Measurements from ENCODE around the gene AMN1.
A peak's percentile ranks its signal among the peaks of the same experiment; 100 is the strongest.

AMN1 gene

DNA sequence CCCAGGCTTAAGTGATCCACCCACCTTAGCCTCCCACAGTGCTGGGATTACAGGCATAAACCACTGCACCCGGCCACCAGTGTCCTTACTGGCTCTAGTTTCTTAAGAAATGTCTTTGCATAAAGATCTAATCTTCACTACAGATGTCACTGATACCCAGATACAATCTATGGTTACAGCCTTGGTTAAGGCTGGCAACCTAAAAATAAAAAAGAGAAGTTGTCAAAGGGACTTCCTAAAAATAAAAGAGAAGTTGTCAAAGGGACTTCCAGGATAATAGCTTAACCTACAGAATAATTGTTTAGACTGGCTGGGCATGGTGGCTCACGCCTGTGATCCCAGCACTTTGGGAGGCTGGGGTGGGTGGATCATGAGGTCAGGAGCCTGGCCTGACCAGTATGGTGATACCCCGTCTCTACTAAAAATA is 41.7 kb downstream of the AMN1 start:
- Histone ChIP-seq H3K4me2 (ENCODE audit: low read depth, low read length) (no peak overlapping the region), H3K79me2 (ENCODE audit: low read length) (no peaks in the 10 kb centered on the region), H3K9ac (ENCODE audit: low read length) (no peak overlapping the region), H3K27me3 (replicated peaks; ENCODE audit: insufficient read depth, low read length) (no peaks in the 10 kb centered on the region), H3K36me3 (replicated peaks; ENCODE audit: insufficient read depth, low read length) (no peaks in the 10 kb centered on the region), H3K27ac (ENCODE audit: low read length) (peak overlapping the region; percentile 53; the same call in 1 of the 2 replicates), H3K9me3 (replicated peaks; ENCODE audit: insufficient read depth, low read length) (no peaks in the 10 kb centered on the region), H3K4me3 (ENCODE audit: low read length) (no peak overlapping the region), H3F3A (ENCODE audit: insufficient read depth, low read length) (no peaks in the 10 kb centered on the region), H3K9me2 (replicated peaks; ENCODE audit: insufficient read depth, low read length) (no peaks in the 10 kb centered on the region), H4K20me1 (ENCODE audit: insufficient read depth, low read length) (no peaks in the 10 kb centered on the region), H2AFZ (ENCODE audit: low read length) (0 out of 2 replicates have a peak overlapping the region, but pooled peaks have one; percentile 17), H3K4me1 (ENCODE audit: low read length) (0 out of 2 replicates have a peak, but pooled peaks cover 3% of the 10 kb centered on the region)
- peak; percentile 7 for DNase-seq
- TF ChIP-seq, protein P1, sequence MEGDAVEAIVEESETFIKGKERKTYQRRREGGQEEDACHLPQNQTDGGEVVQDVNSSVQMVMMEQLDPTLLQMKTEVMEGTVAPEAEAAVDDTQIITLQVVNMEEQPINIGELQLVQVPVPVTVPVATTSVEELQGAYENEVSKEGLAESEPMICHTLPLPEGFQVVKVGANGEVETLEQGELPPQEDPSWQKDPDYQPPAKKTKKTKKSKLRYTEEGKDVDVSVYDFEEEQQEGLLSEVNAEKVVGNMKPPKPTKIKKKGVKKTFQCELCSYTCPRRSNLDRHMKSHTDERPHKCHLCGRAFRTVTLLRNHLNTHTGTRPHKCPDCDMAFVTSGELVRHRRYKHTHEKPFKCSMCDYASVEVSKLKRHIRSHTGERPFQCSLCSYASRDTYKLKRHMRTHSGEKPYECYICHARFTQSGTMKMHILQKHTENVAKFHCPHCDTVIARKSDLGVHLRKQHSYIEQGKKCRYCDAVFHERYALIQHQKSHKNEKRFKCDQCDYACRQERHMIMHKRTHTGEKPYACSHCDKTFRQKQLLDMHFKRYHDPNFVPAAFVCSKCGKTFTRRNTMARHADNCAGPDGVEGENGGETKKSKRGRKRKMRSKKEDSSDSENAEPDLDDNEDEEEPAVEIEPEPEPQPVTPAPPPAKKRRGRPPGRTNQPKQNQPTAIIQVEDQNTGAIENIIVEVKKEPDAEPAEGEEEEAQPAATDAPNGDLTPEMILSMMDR (IDR thresholded peaks at IDR 0.05; ENCODE audit: low read length) = no peak

DNA sequence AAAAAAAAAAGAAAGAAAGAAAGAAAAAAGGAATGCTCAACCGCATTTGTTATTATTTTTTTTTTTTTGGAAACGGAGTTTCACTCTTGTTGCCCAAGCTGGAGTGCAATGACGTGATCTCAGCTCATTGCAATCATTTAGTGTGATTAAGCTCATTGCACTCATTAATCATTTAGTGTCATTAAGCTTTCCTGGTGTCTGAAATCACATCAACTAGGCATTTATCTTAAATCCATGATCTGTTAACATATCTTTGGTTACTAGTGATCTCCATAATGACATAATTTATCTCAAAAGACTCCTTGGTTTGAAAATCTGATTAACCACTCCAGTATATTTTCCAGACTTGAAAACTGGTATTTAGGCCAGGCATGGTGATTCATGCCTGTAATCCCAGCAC is 43.0 kb downstream of the AMN1 start:
- TF ChIP-seq EZH2phosphoT487 (IDR thresholded peaks at IDR 0.05; ENCODE audit: low read length) (no peak), EZH2 (optimal IDR thresholded peaks at IDR 0.05; ENCODE audit: low read depth, low read length) (no peak)
- TF ChIP-seq, protein P1 (IDR thresholded peaks at IDR 0.05; ENCODE audit: low read length) = no peak
- Histone ChIP-seq H3K9ac (ENCODE audit: low read length) (no peak overlapping the region), H4K20me1 (ENCODE audit: insufficient read depth, low read length) (no peaks in the 10 kb centered on the region), H3K79me2 (ENCODE audit: low read length) (no peaks in the 10 kb centered on the region), H3K4me2 (ENCODE audit: low read depth, low read length) (no peak overlapping the region), H3F3A (ENCODE audit: insufficient read depth, low read length) (no peaks in the 10 kb centered on the region), H3K9me2 (replicated peaks; ENCODE audit: insufficient read depth, low read length) (no peaks in the 10 kb centered on the region), H3K27me3 (replicated peaks; ENCODE audit: insufficient read depth, low read length) (no peaks in the 10 kb centered on the region), H3K27ac (ENCODE audit: low read length) (no peak overlapping the region), H3K4me1 (ENCODE audit: low read length) (0 out of 2 replicates have a peak, but pooled peaks cover 3% of the 10 kb centered on the region), H3K9me3 (replicated peaks; ENCODE audit: insufficient read depth, low read length) (no peaks in the 10 kb centered on the region), H3K4me3 (ENCODE audit: low read length) (no peak overlapping the region), H3K36me3 (replicated peaks; ENCODE audit: insufficient read depth, low read length) (no peaks in the 10 kb centered on the region), H2AFZ (ENCODE audit: low read length) (no peak overlapping the region)
- no peak for DNase-seq

DNA sequence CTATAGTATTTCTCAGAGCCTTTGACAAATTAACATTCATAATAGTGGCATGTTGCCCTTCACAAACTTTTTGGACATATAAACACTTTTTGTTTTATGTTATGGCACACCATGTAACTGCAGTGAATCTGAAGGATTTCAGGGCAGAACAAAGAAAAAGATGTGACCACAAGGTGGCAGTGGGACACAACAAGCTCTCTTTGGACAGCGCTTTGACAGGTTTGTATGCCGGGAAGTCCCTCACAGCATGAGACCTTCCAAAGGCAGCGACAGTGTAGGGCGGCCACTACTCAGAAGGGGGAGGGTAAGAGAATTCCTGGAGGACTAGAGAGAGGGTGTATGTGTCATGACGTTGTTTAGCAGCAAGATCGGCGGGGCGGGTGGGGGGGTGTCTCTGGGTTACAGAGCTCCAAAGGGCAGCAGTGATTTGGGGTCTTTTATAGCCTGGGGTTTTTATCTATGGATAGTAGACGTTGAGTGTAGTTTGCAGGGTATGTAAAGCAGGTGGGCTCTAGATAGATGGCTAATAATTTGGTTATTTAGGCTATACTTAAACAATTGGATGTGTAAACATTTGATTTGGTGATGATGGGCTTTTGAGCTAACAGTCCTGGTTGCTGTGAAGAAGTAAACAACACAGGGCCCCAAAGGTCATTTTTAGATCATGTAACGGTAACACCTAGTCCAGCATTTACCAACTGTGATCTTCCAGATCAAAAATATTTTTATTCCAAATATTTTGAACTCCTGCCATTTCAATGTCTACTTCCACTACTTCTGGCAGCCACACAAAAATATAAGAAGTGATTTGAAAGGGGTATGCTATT is 46.5 kb downstream of the AMN1 start:
- no peak overlapping the region for H2AFZ ChIP-seq (ENCODE audit: low read length)

More for the DNA sequence above, 46.5 kb downstream of the AMN1 start:
- Histone ChIP-seq H3K4me1 (ENCODE audit: low read length) (0 out of 2 replicates have a peak, but pooled peaks cover 3% of the 10 kb centered on the region), H3K9me3 (replicated peaks; ENCODE audit: insufficient read depth, low read length) (no peaks in the 10 kb centered on the region), H3K9ac (ENCODE audit: low read length) (no peak overlapping the region), H3K27ac (ENCODE audit: low read length) (no peak overlapping the region), H3K4me2 (ENCODE audit: low read depth, low read length) (no peak overlapping the region), H3K79me2 (ENCODE audit: low read length) (no peaks in the 10 kb centered on the region), H3K36me3 (replicated peaks; ENCODE audit: insufficient read depth, low read length) (no peaks in the 10 kb centered on the region), H3K9me2 (replicated peaks; ENCODE audit: insufficient read depth, low read length) (no peaks in the 10 kb centered on the region), H3F3A (ENCODE audit: insufficient read depth, low read length) (no peaks in the 10 kb centered on the region), H4K20me1 (ENCODE audit: insufficient read depth, low read length) (no peaks in the 10 kb centered on the region), H3K4me3 (ENCODE audit: low read length) (no peak overlapping the region), H3K27me3 (replicated peaks; ENCODE audit: insufficient read depth, low read length) (no peaks in the 10 kb centered on the region)
- no peak for TF ChIP-seq EZH2phosphoT487 (IDR thresholded peaks at IDR 0.05; ENCODE audit: low read length)
- TF ChIP-seq, protein P1 (IDR thresholded peaks at IDR 0.05; ENCODE audit: low read length) = peak; percentile 82
- TF ChIP-seq EZH2 (optimal IDR thresholded peaks at IDR 0.05; ENCODE audit: low read depth, low read length) = no peak
- DNase-seq = peak; percentile 92
